H1 (cell line): Measurements from ENCODE around the gene SKA1. TPM values are rescaled to one million over a fixed set of nuclear protein-coding genes. Genes with fewer than 3 reads are reported as not detected.

Experiments used
- CBX8 ChIP-seq: fragments of 300-800, 300-1000 bp; sonication (generic); IDR thresholded peaks from 2 replicates; pipeline ENCODE4 v1.7.1; 2016; ENCODE audit warnings: low read depth, low read length, borderline replicate concordance
- CHD7 ChIP-seq: fragments of 300-600 bp; sonication (generic); IDR thresholded peaks from 2 replicates; pipeline ENCODE4 v1.7.1; 2012; ENCODE audit warnings: low read length, moderate library complexity, mild to moderate bottlenecking, inconsistent platforms; ENCODE audit not compliant: insufficient replicate concordance
- CTBP2 ChIP-seq: IDR thresholded peaks from 2 replicates; pipeline ENCODE4 v1.7.0; 2011; ENCODE audit warnings: borderline replicate concordance, mild to moderate bottlenecking, moderate library complexity, mixed read lengths, low read length; ENCODE audit not compliant: insufficient read depth, insufficient read length
- EZH2 ChIP-seq: fragments of 200-600 bp; sonication (generic); IDR thresholded peaks from 2 replicates; pipeline ENCODE4 v1.7.1; 2012; ENCODE audit warnings: low read depth, mild to moderate bottlenecking, moderate library complexity, low read length, inconsistent platforms; ENCODE audit not compliant: severe bottlenecking
- JUN ChIP-seq: IDR thresholded peaks from 2 replicates; pipeline ENCODE4 v1.6.1; 2011; ENCODE audit warnings: low read depth, mild to moderate bottlenecking, improper control_type of control experiment, low read length
- KDM5A ChIP-seq: fragments of 200-600 bp; IDR thresholded peaks from 2 replicates; pipeline ENCODE4 v1.7.1; 2012; ENCODE audit warnings: mild to moderate bottlenecking, low read length, inconsistent platforms, mixed read lengths
- MAFK ChIP-seq: IDR thresholded peaks from 2 replicates; pipeline ENCODE4 v1.6.1; 2012; ENCODE audit warnings: low read depth, mild to moderate bottlenecking, improper control_type of control experiment, low read length
- NRF1 ChIP-seq: IDR thresholded peaks from 2 replicates; pipeline ENCODE4 v1.6.1; 2011; ENCODE audit warnings: mild to moderate bottlenecking, low read depth, low read length, improper control_type of control experiment
- POU5F1 ChIP-seq: IDR thresholded peaks from 2 replicates; pipeline ENCODE4 v1.6.1; 2011; ENCODE audit warnings: low read depth, mild to moderate bottlenecking, low read length, moderate library complexity
- RAD21 ChIP-seq, 2 experiments: IDR thresholded peaks in 1 of 2; conservative IDR thresholded peaks in 1 of 2; 2 replicates each; pipeline ENCODE4 v1.6.1; 2011; ENCODE audit warnings: low read depth in 2 of 2, low read length in 2 of 2, improper control_type of control experiment in 1 of 2, inconsistent platforms in 1 of 2, mild to moderate bottlenecking in 1 of 2, moderate library complexity in 1 of 2
- SIX5 ChIP-seq: IDR thresholded peaks from 2 replicates; pipeline ENCODE4 v1.6.1; 2011; ENCODE audit warnings: mild to moderate bottlenecking, low read depth, low read length
- SUZ12 ChIP-seq: fragments of 200-600 bp; sonication (generic); IDR thresholded peaks from 2 replicates; pipeline ENCODE4 v1.6.1; 2012; ENCODE audit warnings: mild to moderate bottlenecking, inconsistent platforms, low read length, moderate library complexity, mixed read lengths
- polyA plus RNA-seq, 7 experiments: library from polyadenylated mRNA; depleted of rRNA in 3 of 7; stranded (reverse) in 5 of 7; unstranded in 2 of 7; fragments of >200 nt in 5 of 7; fragments of 200-250 nt in 2 of 7; gene quantifications; 1 replicate in 5 of 7; 2 replicates in 1 of 7; 4 replicates in 1 of 7; pipeline versions ENCODE4 v1.2.1 to v1.2.3, GENCODE V29; 2011 to 2013; ENCODE audit warnings: missing spikeins in 2 of 7, mixed read lengths in 2 of 7
- total RNA-seq: library from RNA; stranded (reverse); fragmentation: NEBNext Ultra II Directional; extraction: Animal tissue kit (Norgen Biotek cat#: 25700); gene quantifications from 2 replicates; pipeline ENCODE4 v1.2.1, GENCODE V29; 2021

SKA1 gene
- total and polyA plus RNA-seq, 2 of the 8 experiments (the other 6 are each of a cell fraction or from before 2014, with no cell fraction given): 8.6 to 22.9 TPM

- TF ChIP-seq CHD7 (no peak), RAD21 (IDR thresholded peaks at IDR 0.05 in 1 of 2, conservative IDR thresholded peaks at IDR 0.05 in 1 of 2; ENCODE audit: low read depth in 2 of 2, low read length in 2 of 2) (no peak), NRF1 (no peak), POU5F1 (no peak), KDM5A (no peak), CBX8 (no peak), EZH2 (no peak), SIX5 (no peak), MAFK (no peak), JUN (no peak), SUZ12 (no peak), CTBP2 (no peak)
- TF ChIP-seq, all 59 proteins: peak for 0
Observed at GRCh38 chr18:50331691-50332090, 43.2 kb upstream of the SKA1 start (continued).
